PC-9 (cell line): ENCODE data around the gene DPP10. TPM values are rescaled to one million over a fixed set of nuclear protein-coding genes. Genes with fewer than 3 reads are reported as not detected.

Source experiments
- BruUV-seq: library from RNA; stranded (reverse); fragments of 400-500 nt; replicated peaks from 2 replicates; lab custom pipeline; 2021; lab: Mats Ljungman, UMichigan
- CTCF ChIA-PET: fragments of 300-600 bp; sonication (Branson Sonifier 250); formaldehyde crosslinking; loops from one replicate; lab custom pipeline; 2022; ENCODE audit warnings: antibody characterized with exemption; lab: Charles Lee
- POLR2A ChIA-PET: fragments of 300-600 bp; sonication (Branson Sonifier 250); formaldehyde crosslinking; loops from one replicate; lab custom pipeline; 2022; ENCODE audit warnings: antibody characterized with exemption; ENCODE audit not compliant: unreplicated experiment; lab: Charles Lee
- DNase-seq, 2 experiments: peaks; one replicate each; pipeline versions ENCODE4 v3.0.0 to v3.0.0-alpha.2; 2015 to 2022; ENCODE audit warnings: mixed read lengths in 1 of 2
- H2AFZ ChIP-seq: fragments of 200-600 bp; sonication (generic); 2 replicates; pipeline ENCODE4 v1.8.1; 2017; ENCODE audit warnings: antibody characterized with exemption
- H3F3A ChIP-seq: fragments of 200-600 bp; sonication (generic); 2 replicates; pipeline ENCODE4 v1.8.1; 2017; ENCODE audit warnings: antibody characterized with exemption, mild to moderate bottlenecking, low read depth; ENCODE audit not compliant: insufficient read depth
- H3K27ac ChIP-seq: fragments of 200-600 bp; sonication (generic); 2 replicates; pipeline ENCODE4 v1.6.1; 2016; ENCODE audit warnings: mixed run types
- H3K27me3 ChIP-seq: fragments of 200-600 bp; sonication (generic); 2 replicates; pipeline ENCODE4 v1.6.1; 2016; ENCODE audit warnings: low read depth, mixed run types; ENCODE audit not compliant: insufficient read depth
- H3K36me3 ChIP-seq: fragments of 200-600 bp; sonication (generic); 2 replicates; pipeline ENCODE4 v1.6.1; 2016; ENCODE audit warnings: low read depth, mixed run types
- H3K4me1 ChIP-seq: fragments of 200-600 bp; sonication (generic); replicated peaks from 2 replicates; pipeline ENCODE4 v1.6.1; 2016; ENCODE audit warnings: mixed run types; ENCODE audit not compliant: insufficient read depth
- H3K4me2 ChIP-seq: fragments of 200-600 bp; sonication (generic); 2 replicates; pipeline ENCODE4 v1.6.1; 2017; ENCODE audit warnings: mixed run types
- H3K4me3 ChIP-seq: fragments of 200-600 bp; sonication (generic); 2 replicates; pipeline ENCODE4 v1.6.1; 2016; ENCODE audit warnings: mixed run types
- H3K79me2 ChIP-seq: fragments of 200-600 bp; sonication (generic); 2 replicates; pipeline ENCODE4 v1.6.1; 2017; ENCODE audit warnings: low read depth, mixed run types
- H3K9me2 ChIP-seq: fragments of 200-600 bp; sonication (generic); 2 replicates; pipeline ENCODE4 v1.8.1; 2017; ENCODE audit warnings: mild to moderate bottlenecking; ENCODE audit not compliant: insufficient read depth
- H3K9me3 ChIP-seq: fragments of 200-600 bp; sonication (generic); 2 replicates; pipeline ENCODE4 v1.8.1; 2016; ENCODE audit warnings: low read depth; ENCODE audit not compliant: insufficient read depth
- H4K20me1 ChIP-seq: fragments of 200-600 bp; sonication (generic); 2 replicates; pipeline ENCODE4 v1.8.1; 2017; ENCODE audit not compliant: insufficient read depth
- EZH2 ChIP-seq: fragments of 200-600 bp; sonication (generic); IDR thresholded peaks from 2 replicates; pipeline ENCODE4 v1.8.0; 2017; ENCODE audit warnings: antibody characterized with exemption, low read depth
- intact Hi-C: fragments of 100-400 bp; cut with micrococcal nuclease; formaldehyde crosslinking; loops from one replicate; pipeline ENCODE4 v1.10.0; 2022; ENCODE audit not compliant: unreplicated experiment
- total RNA-seq: library from RNA; stranded (reverse); gene quantifications from 2 replicates; pipeline ENCODE4 v1.2.3, GENCODE V29; 2021
- TF ChIP-seq, protein P1 (sequence below): fragments of 200-600 bp; sonication (generic); conservative IDR thresholded peaks from 2 replicates; pipeline ENCODE4 v1.6.1; 2017; ENCODE audit warnings: mixed run types, antibody characterized with exemption, mild to moderate bottlenecking, moderate library complexity

The DPP10 gene
- total RNA-seq, 1 experiment from 2014 or later = not detected

DNA sequence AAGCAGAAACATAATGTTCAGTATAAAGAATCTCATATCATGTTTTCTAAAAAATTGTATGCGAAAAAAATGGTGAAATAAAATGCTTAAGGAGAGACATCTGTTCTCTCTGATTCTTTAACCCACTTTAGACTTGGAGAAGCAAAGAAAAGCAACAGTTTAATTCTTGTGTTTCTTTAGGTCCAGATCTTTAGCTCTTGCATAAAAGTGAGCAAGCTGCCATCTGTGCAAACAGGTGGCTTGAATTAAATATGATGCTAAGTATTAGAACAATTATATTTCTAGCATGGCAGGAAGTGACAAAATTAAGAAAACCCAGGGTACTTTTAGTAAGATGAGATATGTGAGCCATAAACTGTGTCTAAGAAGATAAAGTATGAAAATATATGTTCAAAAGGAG lies 1038.3 kb downstream of the DPP10 start:
- intact Hi-C loops = no loop called here
- H4K20me1 ChIP-seq = no peaks in the 10 kb centered on the region
- no peak for DNase-seq
- POLR2A ChIA-PET = no interaction called here
- TF ChIP-seq, protein P1, sequence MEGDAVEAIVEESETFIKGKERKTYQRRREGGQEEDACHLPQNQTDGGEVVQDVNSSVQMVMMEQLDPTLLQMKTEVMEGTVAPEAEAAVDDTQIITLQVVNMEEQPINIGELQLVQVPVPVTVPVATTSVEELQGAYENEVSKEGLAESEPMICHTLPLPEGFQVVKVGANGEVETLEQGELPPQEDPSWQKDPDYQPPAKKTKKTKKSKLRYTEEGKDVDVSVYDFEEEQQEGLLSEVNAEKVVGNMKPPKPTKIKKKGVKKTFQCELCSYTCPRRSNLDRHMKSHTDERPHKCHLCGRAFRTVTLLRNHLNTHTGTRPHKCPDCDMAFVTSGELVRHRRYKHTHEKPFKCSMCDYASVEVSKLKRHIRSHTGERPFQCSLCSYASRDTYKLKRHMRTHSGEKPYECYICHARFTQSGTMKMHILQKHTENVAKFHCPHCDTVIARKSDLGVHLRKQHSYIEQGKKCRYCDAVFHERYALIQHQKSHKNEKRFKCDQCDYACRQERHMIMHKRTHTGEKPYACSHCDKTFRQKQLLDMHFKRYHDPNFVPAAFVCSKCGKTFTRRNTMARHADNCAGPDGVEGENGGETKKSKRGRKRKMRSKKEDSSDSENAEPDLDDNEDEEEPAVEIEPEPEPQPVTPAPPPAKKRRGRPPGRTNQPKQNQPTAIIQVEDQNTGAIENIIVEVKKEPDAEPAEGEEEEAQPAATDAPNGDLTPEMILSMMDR = no peak
- TF ChIP-seq EZH2 = no peak
- H3K9me2 ChIP-seq = no peaks in the 10 kb centered on the region
- H3K4me2 ChIP-seq = no peak overlapping the region
- no peak overlapping the region for H2AFZ ChIP-seq
- no TSS peak for BruUV-seq
- H3K79me2 ChIP-seq = no peaks in the 10 kb centered on the region
- no peaks in the 10 kb centered on the region for H3K36me3 ChIP-seq
- H3F3A ChIP-seq = no peaks in the 10 kb centered on the region
- H3K27ac ChIP-seq = no peak overlapping the region
- CTCF ChIA-PET = no interaction called here
- no peaks in the 10 kb centered on the region for H3K27me3 ChIP-seq
- H3K4me3 ChIP-seq = no peak overlapping the region
- H3K9me3 ChIP-seq = no peaks in the 10 kb centered on the region
- no peaks in the 10 kb centered on the region for H3K4me1 ChIP-seq

DNA sequence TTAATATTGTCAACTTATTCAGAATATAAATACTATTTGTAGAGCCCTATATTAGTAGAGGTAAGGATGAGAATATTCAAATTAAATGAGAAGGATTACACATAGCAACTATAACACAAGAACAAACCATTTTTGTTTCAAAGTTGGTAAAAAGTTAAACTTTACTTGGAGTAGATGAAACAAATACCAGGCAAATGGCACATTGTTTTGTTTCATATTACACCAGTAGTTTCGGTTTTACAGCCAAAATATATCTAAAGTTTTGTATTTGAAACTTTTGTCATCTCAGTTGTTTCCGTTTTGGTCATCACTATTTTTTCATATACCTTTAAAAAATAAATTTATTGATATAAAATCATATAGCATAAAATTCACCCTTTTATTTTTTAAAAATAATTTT lies 1039.4 kb downstream of the DPP10 start:
- no TSS peak for BruUV-seq
- ChIA-PET POLR2A (no interaction called here), CTCF (no interaction called here)
- intact Hi-C loops = no loop called here
- Histone ChIP-seq H2AFZ (no peak overlapping the region), H3K9me2 (no peaks in the 10 kb centered on the region), H3K79me2 (no peaks in the 10 kb centered on the region), H3K4me2 (no peak overlapping the region), H3K27ac (no peak overlapping the region), H3K4me1 (no peaks in the 10 kb centered on the region), H3K27me3 (no peaks in the 10 kb centered on the region), H3K9me3 (no peaks in the 10 kb centered on the region), H3K36me3 (no peaks in the 10 kb centered on the region), H4K20me1 (no peaks in the 10 kb centered on the region), H3K4me3 (no peak overlapping the region), H3F3A (no peaks in the 10 kb centered on the region)
- TF ChIP-seq, protein P1 = no peak
- no peak for TF ChIP-seq EZH2
- DNase-seq = no peak

DNA sequence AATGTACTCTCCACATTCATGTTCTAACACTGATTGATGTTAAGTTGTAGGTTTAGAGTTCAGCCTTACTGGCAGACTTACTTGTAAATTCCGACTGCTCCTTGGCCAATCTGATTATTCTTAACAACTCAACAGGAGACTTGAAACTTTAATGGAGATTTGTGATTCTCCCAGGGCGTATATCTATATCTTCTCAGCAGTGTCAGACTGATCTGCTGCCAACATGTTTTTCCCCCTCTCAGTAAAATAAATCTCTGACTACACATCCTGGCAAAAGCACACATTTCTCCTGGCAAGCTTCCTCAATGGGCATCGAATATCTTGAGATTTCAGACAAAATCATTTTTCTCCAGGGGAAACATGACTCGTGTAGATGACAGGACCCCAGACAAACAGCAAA lies 1041.2 kb downstream of the DPP10 start:
- H3K9me3 ChIP-seq = no peaks in the 10 kb centered on the region
- no peak overlapping the region for H3K4me3 ChIP-seq
- no peaks in the 10 kb centered on the region for H3K9me2 ChIP-seq
- H3K27ac ChIP-seq = no peak overlapping the region
- no peak overlapping the region for H2AFZ ChIP-seq
- no peak for DNase-seq
- H4K20me1 ChIP-seq = no peaks in the 10 kb centered on the region
- H3K4me1 ChIP-seq = no peaks in the 10 kb centered on the region
- no peaks in the 10 kb centered on the region for H3F3A ChIP-seq
- ChIA-PET CTCF (no interaction called here), POLR2A (no interaction called here)
- TF ChIP-seq, protein P1 = no peak
- no peak for TF ChIP-seq EZH2
- intact Hi-C loops = no loop called here
- no peak overlapping the region for H3K4me2 ChIP-seq
- H3K36me3 ChIP-seq = no peaks in the 10 kb centered on the region
- no peaks in the 10 kb centered on the region for H3K27me3 ChIP-seq
- no peaks in the 10 kb centered on the region for H3K79me2 ChIP-seq
- no TSS peak for BruUV-seq
